ENCODE results near the gene HCN2.
A peak's percentile ranks its signal among the peaks of the same experiment; 100 is the strongest.

HCN2 gene

DNA sequence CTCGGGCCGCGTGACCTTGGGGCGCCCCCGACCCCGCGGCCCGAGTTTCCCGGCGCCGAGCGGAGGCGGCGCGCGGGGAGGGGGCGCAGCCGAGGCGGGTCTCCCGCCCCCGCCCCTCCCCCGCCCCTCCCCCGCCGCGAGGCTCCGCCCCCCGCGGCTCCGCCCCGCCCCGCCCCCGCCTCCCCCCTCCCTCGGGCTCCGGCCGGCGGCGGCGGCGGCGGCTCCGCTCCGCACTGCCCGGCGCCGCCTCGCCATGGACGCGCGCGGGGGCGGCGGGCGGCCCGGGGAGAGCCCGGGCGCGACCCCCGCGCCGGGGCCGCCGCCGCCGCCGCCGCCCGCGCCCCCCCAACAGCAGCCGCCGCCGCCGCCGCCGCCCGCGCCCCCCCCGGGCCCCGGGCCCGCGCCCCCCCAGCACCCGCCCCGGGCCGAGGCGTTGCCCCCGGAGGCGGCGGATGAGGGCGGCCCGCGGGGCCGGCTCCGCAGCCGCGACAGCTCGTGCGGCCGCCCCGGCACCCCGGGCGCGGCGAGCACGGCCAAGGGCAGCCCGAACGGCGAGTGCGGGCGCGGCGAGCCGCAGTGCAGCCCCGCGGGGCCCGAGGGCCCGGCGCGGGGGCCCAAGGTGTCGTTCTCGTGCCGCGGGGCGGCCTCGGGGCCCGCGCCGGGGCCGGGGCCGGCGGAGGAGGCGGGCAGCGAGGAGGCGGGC is at the start of gene HCN2:
TSS of gene HCN2 (plus strand) at position 189 of the 703 bp plus-strand sequence. CDS start at position 254, 65 bp downstream.
- DNase-seq = no peak

DNA sequence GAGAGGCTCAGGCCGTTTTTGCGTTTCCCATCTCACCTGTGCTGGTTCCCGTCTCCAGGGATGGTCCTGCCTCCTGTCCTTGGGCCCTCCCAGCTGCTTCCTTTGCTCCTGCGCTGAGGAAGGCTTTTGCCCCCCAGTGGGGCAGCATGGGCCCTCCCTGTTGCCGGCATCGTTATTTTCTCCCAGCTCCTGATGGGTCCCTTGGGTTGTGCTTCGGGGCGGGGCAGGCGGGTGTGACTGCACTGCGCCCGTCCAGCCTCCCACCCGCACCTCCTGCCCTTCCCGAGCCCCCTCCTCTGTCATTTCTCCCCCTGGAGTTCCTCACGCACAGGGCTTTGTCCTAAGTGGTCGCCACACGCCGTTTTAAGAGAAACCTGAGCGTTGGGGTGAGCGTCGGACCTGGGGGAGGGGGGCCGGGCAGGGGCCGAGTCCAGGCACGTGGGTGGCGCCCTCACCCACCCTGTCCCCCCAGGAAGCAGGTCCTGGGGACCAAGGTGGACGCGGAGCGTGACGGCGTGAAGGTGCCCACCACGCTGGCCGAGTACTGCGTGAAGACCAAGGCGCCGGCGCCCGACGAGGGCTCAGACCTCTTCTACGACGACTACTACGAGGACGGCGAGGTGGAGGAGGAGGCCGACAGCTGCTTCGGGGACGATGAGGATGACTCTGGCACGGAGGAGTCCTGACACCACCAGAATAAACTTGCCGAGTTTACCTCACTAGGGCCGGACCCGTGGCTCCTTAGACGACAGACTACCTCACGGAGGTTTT is 48.6 kb upstream of the HCN2 start:
- DNase-seq = no peak

GRCh38 chr19:541699-542098 is 48.0 kb upstream of the HCN2 start:
- DNase-seq = no peak

GRCh38 chr19:542173-542866 is 47.4 kb upstream of the HCN2 start:
- no peak for DNase-seq

GRCh38 chr19:543910-544608 is 45.6 kb upstream of the HCN2 start, which contains the start of gene GZMM:
Gene GZMM (plus strand): TSS chr19:544053. CDS start chr19:544072, 19 bp downstream.
- peak; percentile 87 for DNase-seq

GRCh38 chr19:547117-547516 is 42.6 kb upstream of the HCN2 start:
- DNase-seq = no peak

- no peak for DNase-seq
These were observed 41.6 kb upstream of the HCN2 start for GRCh38 chr19:547836-548720.

- no peak for DNase-seq
These were observed 40.5 kb upstream of the HCN2 start for GRCh38 chr19:548886-549830.

GRCh38 chr19:554817-555216 is 34.9 kb upstream of the HCN2 start:
- no peak for DNase-seq

GRCh38 chr19:555474-555808 is 34.2 kb upstream of the HCN2 start:
- no peak for DNase-seq

GRCh38 chr19:556611-557382 is 32.9 kb upstream of the HCN2 start:
- DNase-seq = no peak

- DNase-seq = no peak
These were observed 30.8 kb upstream of the HCN2 start for GRCh38 chr19:558770-559439.

- no peak for DNase-seq
These were observed 29.6 kb upstream of the HCN2 start for GRCh38 chr19:560121-560520.

GRCh38 chr19:566403-566802 is 23.3 kb upstream of the HCN2 start:
- peak; percentile 47 for DNase-seq

DNA sequence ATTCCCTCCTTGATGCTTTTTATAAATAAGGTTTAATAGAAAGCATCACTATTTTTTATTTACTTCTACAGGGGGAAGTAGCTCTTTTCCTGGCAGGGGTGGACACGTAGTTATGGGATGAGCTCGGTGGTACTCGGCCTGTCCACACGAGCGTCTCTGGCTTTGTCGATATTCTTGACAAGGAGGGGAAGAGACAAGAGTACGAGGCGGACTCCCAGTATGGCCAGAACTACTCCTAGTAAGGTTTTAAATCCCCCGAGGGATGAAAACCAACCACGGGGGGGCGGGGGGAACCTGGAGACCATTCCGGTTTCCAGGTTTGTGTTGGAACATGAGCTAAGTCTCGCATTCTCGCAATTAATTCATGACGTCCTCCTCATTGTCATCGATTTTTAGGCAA is 22.8 kb upstream of the HCN2 start:
- DNase-seq = no peak

- DNase-seq = no peak
These were observed 22.3 kb upstream of the HCN2 start for GRCh38 chr19:567296-567900.

DNA sequence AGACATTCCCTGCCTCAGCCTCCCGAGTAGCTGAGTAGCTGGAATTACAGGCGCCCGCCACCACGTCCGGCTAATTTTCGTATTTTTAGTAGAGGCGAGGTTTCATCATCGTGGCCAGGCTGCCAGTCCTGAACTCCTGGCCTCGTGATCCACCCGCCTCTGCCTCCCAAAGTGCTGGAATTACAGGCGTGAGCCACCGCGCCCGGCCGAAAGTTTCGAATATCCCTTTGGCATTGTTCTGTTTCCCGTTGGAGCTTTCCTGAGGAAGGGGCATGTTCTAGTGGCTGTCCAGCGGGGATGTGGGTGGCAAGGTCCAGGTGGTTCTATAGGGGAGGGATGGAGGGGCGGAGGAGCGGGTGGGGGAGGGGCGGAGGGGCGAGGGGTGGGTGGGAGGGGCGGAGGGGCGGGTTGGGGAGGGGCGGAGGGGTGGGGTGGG is 19.4 kb upstream of the HCN2 start:
- no peak for DNase-seq

GRCh38 chr19:570937-571565 is 18.6 kb upstream of the HCN2 start:
- peak; percentile 64 for DNase-seq

DNA sequence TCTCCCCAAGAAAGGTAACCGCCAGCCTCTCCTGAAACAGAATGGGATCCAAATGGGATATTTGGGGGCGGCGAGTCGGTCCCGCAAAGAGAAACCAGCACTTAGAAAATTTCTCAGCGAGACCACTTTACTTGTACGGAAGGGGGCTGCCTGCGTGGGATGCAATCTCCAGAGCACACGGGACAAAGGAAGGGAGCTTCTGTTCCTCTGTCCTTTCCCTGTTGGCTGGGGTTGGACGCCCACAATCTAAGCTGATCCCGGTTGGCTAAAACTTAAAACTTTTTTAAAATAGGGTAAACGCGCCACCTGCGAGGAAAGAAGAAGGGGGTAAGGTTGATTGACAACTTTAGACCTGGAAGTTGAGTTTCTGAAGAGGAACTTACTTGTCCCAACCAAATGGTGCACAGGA is 18.1 kb upstream of the HCN2 start:
- no peak for DNase-seq
